ENCODE results near the gene TMEM38A.
"Not testable (repeated sequence)": the region's sequence is repeated elsewhere in the genome, so short reads cannot be mapped to it uniquely, and the experiment has no call there.

The TMEM38A gene

GRCh38 chr19:16673231-16673630, 12.3 kb downstream of the TMEM38A start:
- intact Hi-C loops (cut with micrococcal nuclease) = no loop called here
- Mint-ChIP-seq H3K27me3 (peaks cover 2% of the 10 kb centered on the region), H3K4me1 (ENCODE audit: low read depth) (peaks cover 34% of the 10 kb centered on the region), H3K9me3 (no peaks in the 10 kb centered on the region), H3K4me3 (no peak overlapping the region), H3K36me3 (ENCODE audit: low read depth) (no peaks in the 10 kb centered on the region), H3K27ac (peak overlapping the region; percentile 28)

GRCh38 chr19:16673839-16674238, 12.9 kb downstream of the TMEM38A start:
- intact Hi-C loops (cut with micrococcal nuclease); H3K27ac Mint-ChIP-seq; H3K27me3 Mint-ChIP-seq; H3K36me3 Mint-ChIP-seq (ENCODE audit: low read depth); H3K4me3 Mint-ChIP-seq; H3K9me3 Mint-ChIP-seq: not testable (repeated sequence)
- H3K4me1 Mint-ChIP-seq (ENCODE audit: low read depth) = peaks cover 34% of the 10 kb centered on the region

GRCh38 chr19:16676101-16676798, 15.3 kb downstream of the TMEM38A start:
- Mint-ChIP-seq H3K27me3 (no peaks in the 10 kb centered on the region), H3K36me3 (ENCODE audit: low read depth) (peaks cover 13% of the 10 kb centered on the region), H3K27ac (no peak overlapping the region), H3K4me3 (no peak overlapping the region), H3K9me3 (peaks cover 10% of the 10 kb centered on the region), H3K4me1 (ENCODE audit: low read depth) (peaks cover 34% of the 10 kb centered on the region)
- intact Hi-C loops (cut with micrococcal nuclease) = no loop called here

GRCh38 chr19:16677055-16677454, 16.1 kb downstream of the TMEM38A start:
- Mint-ChIP-seq H3K4me3 (no peak overlapping the region), H3K27ac (no peak overlapping the region), H3K36me3 (ENCODE audit: low read depth) (peaks cover 19% of the 10 kb centered on the region)

GRCh38 chr19:16678498-16678897, 17.6 kb downstream of the TMEM38A start:
- peaks cover 17% of the 10 kb centered on the region for H3K9me3 Mint-ChIP-seq
- H3K36me3 Mint-ChIP-seq (ENCODE audit: low read depth) = peaks cover 19% of the 10 kb centered on the region
- H3K27me3 Mint-ChIP-seq = no peaks in the 10 kb centered on the region
- intact Hi-C loops (cut with micrococcal nuclease) = no loop called here
- no peak overlapping the region for H3K4me3 Mint-ChIP-seq
- H3K4me1 Mint-ChIP-seq (ENCODE audit: low read depth) = peaks cover 19% of the 10 kb centered on the region
- no peak overlapping the region for H3K27ac Mint-ChIP-seq

More at GRCh38 chr19:16677055-16677454, 16.1 kb downstream of the TMEM38A start:
- intact Hi-C loops (cut with micrococcal nuclease) = no loop called here
- H3K27me3 Mint-ChIP-seq = no peaks in the 10 kb centered on the region
- H3K4me1 Mint-ChIP-seq (ENCODE audit: low read depth) = peaks cover 31% of the 10 kb centered on the region
- H3K9me3 Mint-ChIP-seq = peaks cover 17% of the 10 kb centered on the region

GRCh38 chr19:16679811-16680210, 18.9 kb downstream of the TMEM38A start:
- H3K27ac Mint-ChIP-seq = no peak overlapping the region
- H3K27me3 Mint-ChIP-seq = no peaks in the 10 kb centered on the region
- H3K36me3 Mint-ChIP-seq (ENCODE audit: low read depth) = peaks cover 19% of the 10 kb centered on the region
- intact Hi-C loops (cut with micrococcal nuclease) = no loop called here
- peaks cover 17% of the 10 kb centered on the region for H3K9me3 Mint-ChIP-seq
- H3K4me1 Mint-ChIP-seq (ENCODE audit: low read depth) = peaks cover 15% of the 10 kb centered on the region
- no peak overlapping the region for H3K4me3 Mint-ChIP-seq

GRCh38 chr19:16682539-16682938, 21.6 kb downstream of the TMEM38A start:
- no peak overlapping the region for H3K27ac Mint-ChIP-seq
- H3K4me1 Mint-ChIP-seq (ENCODE audit: low read depth) = peaks cover 6% of the 10 kb centered on the region
- peaks cover 17% of the 10 kb centered on the region for H3K9me3 Mint-ChIP-seq
- H3K4me3 Mint-ChIP-seq = no peak overlapping the region
- H3K27me3 Mint-ChIP-seq = peaks cover 8% of the 10 kb centered on the region
- intact Hi-C loops (cut with micrococcal nuclease) = no loop called here
- H3K36me3 Mint-ChIP-seq (ENCODE audit: low read depth) = peaks cover 19% of the 10 kb centered on the region

GRCh38 chr19:16684216-16684615, 23.3 kb downstream of the TMEM38A start:
- Mint-ChIP-seq H3K36me3 (ENCODE audit: low read depth) (peaks cover 19% of the 10 kb centered on the region), H3K4me3 (no peak overlapping the region), H3K27ac (no peak overlapping the region), H3K4me1 (ENCODE audit: low read depth) (no peaks in the 10 kb centered on the region), H3K27me3 (peaks cover 10% of the 10 kb centered on the region), H3K9me3 (peaks cover 17% of the 10 kb centered on the region)
- intact Hi-C loops (cut with micrococcal nuclease) = no loop called here

GRCh38 chr19:16688084-16688483, 27.1 kb downstream of the TMEM38A start:
- Mint-ChIP-seq H3K4me3 (no peak overlapping the region), H3K27ac (no peak overlapping the region), H3K36me3 (ENCODE audit: low read depth) (no peaks in the 10 kb centered on the region), H3K9me3 (no peaks in the 10 kb centered on the region), H3K4me1 (ENCODE audit: low read depth) (no peaks in the 10 kb centered on the region), H3K27me3 (peaks cover 10% of the 10 kb centered on the region)
- intact Hi-C loops (cut with micrococcal nuclease) = no loop called here

GRCh38 chr19:16698914-16699313, 38.0 kb downstream of the TMEM38A start:
- intact Hi-C loops (cut with micrococcal nuclease) = no loop called here
- H3K36me3 Mint-ChIP-seq (ENCODE audit: low read depth) = no peaks in the 10 kb centered on the region
- H3K9me3 Mint-ChIP-seq = no peaks in the 10 kb centered on the region
- no peak overlapping the region for H3K27ac Mint-ChIP-seq
- no peak overlapping the region for H3K4me3 Mint-ChIP-seq
- no peaks in the 10 kb centered on the region for H3K4me1 Mint-ChIP-seq (ENCODE audit: low read depth)
- peaks cover 4% of the 10 kb centered on the region for H3K27me3 Mint-ChIP-seq

- Mint-ChIP-seq H3K9me3 (no peaks in the 10 kb centered on the region), H3K27me3 (peaks cover 15% of the 10 kb centered on the region), H3K27ac (no peak overlapping the region), H3K36me3 (ENCODE audit: low read depth) (no peaks in the 10 kb centered on the region), H3K4me3 (no peak overlapping the region), H3K4me1 (ENCODE audit: low read depth) (no peaks in the 10 kb centered on the region)
- intact Hi-C loops (cut with micrococcal nuclease) = no loop called here
These were observed 41.2 kb downstream of the TMEM38A start for GRCh38 chr19:16702123-16702522.

GRCh38 chr19:16703677-16704076, 42.7 kb downstream of the TMEM38A start:
- H3K36me3 Mint-ChIP-seq (ENCODE audit: low read depth) = no peaks in the 10 kb centered on the region

GRCh38 chr19:16710870-16711269, 49.9 kb downstream of the TMEM38A start:
- H3K9me3 Mint-ChIP-seq; intact Hi-C loops (cut with micrococcal nuclease); H3K36me3 Mint-ChIP-seq (ENCODE audit: low read depth); H3K27ac Mint-ChIP-seq; H3K4me3 Mint-ChIP-seq; H3K4me1 Mint-ChIP-seq (ENCODE audit: low read depth): not testable (repeated sequence)
- peaks cover 22% of the 10 kb centered on the region for H3K27me3 Mint-ChIP-seq

More at GRCh38 chr19:16703677-16704076, 42.7 kb downstream of the TMEM38A start:
- no peaks in the 10 kb centered on the region for H3K9me3 Mint-ChIP-seq
- H3K27ac Mint-ChIP-seq = no peak overlapping the region
- intact Hi-C loops (cut with micrococcal nuclease) = no loop called here
- H3K4me1 Mint-ChIP-seq (ENCODE audit: low read depth) = no peaks in the 10 kb centered on the region
- no peak overlapping the region for H3K4me3 Mint-ChIP-seq
- peaks cover 20% of the 10 kb centered on the region for H3K27me3 Mint-ChIP-seq

- intact Hi-C loops (cut with micrococcal nuclease); H3K4me1 Mint-ChIP-seq (ENCODE audit: low read depth); H3K9me3 Mint-ChIP-seq; H3K36me3 Mint-ChIP-seq (ENCODE audit: low read depth); H3K4me3 Mint-ChIP-seq: not testable (repeated sequence)
- H3K27me3 Mint-ChIP-seq = peaks cover 15% of the 10 kb centered on the region
- peak overlapping the region; percentile 20 for H3K27ac Mint-ChIP-seq
These were observed 51.4 kb downstream of the TMEM38A start for GRCh38 chr19:16712295-16712694.

- no peak overlapping the region for H3K4me3 Mint-ChIP-seq
- H3K4me1 Mint-ChIP-seq (ENCODE audit: low read depth) = peaks cover 10% of the 10 kb centered on the region
- intact Hi-C loops (cut with micrococcal nuclease) = no loop called here
- no peaks in the 10 kb centered on the region for H3K36me3 Mint-ChIP-seq (ENCODE audit: low read depth)
- H3K27ac Mint-ChIP-seq = no peak overlapping the region
- no peaks in the 10 kb centered on the region for H3K9me3 Mint-ChIP-seq
- peaks cover 20% of the 10 kb centered on the region for H3K27me3 Mint-ChIP-seq
These were observed 53.9 kb downstream of the TMEM38A start for GRCh38 chr19:16714702-16715287.

Measured in dendritic cell treated with granulocyte-macrophage colony-stimulating factor and Interleukin-4, amounts not matched to agents 40 ng/mL and 50 ng/mL, for 4 days (primary cell).